GM12873 (cell line): ENCODE measurements around the gene ECSIT.

Experiments used
- TF ChIP-seq, protein P1 (sequence below): IDR thresholded peaks from 2 replicates; pipeline ENCODE4 v1.5.1; 2012; ENCODE audit warnings: low read depth, mild to moderate bottlenecking, moderate library complexity, low read length, control low read depth; ENCODE audit not compliant: insufficient read depth; ENCODE audit errors: missing control alignments

The ECSIT gene

DNA sequence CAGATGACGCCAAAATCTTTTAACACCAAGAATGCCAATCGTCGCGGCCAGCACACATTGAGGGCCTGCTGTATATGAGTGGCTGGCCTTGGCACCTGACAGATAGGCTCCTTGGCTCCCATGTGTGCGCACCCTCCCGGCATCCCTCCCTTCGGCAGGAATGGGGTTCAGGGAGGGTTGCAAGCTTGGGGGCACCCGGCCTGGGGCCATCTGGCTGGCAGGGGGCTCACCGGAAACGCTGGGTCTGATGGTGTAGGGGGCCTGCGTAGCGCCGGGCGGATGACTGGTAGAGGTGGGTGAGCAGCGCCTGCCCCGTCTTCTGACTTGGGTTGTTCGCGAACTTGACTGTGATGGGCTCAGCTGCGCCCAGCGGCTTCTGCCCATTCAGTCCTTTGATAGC, 71.1 kb downstream of the ECSIT start:
- TF ChIP-seq, protein P1, sequence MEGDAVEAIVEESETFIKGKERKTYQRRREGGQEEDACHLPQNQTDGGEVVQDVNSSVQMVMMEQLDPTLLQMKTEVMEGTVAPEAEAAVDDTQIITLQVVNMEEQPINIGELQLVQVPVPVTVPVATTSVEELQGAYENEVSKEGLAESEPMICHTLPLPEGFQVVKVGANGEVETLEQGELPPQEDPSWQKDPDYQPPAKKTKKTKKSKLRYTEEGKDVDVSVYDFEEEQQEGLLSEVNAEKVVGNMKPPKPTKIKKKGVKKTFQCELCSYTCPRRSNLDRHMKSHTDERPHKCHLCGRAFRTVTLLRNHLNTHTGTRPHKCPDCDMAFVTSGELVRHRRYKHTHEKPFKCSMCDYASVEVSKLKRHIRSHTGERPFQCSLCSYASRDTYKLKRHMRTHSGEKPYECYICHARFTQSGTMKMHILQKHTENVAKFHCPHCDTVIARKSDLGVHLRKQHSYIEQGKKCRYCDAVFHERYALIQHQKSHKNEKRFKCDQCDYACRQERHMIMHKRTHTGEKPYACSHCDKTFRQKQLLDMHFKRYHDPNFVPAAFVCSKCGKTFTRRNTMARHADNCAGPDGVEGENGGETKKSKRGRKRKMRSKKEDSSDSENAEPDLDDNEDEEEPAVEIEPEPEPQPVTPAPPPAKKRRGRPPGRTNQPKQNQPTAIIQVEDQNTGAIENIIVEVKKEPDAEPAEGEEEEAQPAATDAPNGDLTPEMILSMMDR: no peak

GRCh38 chr19:11457115-11457514, 71.8 kb downstream of the ECSIT start:
- TF ChIP-seq, protein P1: no peak

DNA sequence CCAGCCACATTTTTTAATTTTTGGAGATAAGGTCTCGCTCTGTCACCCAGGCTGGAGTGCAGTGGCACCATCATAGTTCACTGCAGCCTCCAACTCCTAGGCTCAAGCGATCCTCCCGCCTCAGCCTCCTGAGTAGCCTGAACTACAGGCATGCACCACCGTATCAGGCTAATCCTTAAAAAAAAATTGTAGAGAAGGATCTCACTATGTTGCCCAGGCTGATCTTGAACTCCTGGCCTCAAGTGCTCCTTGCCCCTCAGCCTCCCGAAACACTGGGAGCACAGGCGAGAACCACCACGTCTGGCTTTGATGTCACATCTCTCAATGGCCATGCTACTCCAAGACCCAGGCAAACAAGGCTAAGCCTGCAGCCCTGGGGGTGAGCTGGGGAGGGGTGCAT, 72.3 kb downstream of the ECSIT start:
- TF ChIP-seq, protein P1: no peak
